Placental pericyte (primary cell): ENCODE data around the gene CARD16. TPM values are rescaled to one million over a fixed set of nuclear protein-coding genes. Genes with fewer than 3 reads are reported as not detected.

Experiments used
- total RNA-seq: library from RNA; depleted of rRNA; stranded (reverse); fragments of >200 nt; gene quantifications from 2 replicates; pipeline ENCODE4 v1.2.3, GENCODE V29; 2012

CARD16 gene
- total RNA-seq, result 25.9 and 29.8 TPM in 2 replicates

DNA sequence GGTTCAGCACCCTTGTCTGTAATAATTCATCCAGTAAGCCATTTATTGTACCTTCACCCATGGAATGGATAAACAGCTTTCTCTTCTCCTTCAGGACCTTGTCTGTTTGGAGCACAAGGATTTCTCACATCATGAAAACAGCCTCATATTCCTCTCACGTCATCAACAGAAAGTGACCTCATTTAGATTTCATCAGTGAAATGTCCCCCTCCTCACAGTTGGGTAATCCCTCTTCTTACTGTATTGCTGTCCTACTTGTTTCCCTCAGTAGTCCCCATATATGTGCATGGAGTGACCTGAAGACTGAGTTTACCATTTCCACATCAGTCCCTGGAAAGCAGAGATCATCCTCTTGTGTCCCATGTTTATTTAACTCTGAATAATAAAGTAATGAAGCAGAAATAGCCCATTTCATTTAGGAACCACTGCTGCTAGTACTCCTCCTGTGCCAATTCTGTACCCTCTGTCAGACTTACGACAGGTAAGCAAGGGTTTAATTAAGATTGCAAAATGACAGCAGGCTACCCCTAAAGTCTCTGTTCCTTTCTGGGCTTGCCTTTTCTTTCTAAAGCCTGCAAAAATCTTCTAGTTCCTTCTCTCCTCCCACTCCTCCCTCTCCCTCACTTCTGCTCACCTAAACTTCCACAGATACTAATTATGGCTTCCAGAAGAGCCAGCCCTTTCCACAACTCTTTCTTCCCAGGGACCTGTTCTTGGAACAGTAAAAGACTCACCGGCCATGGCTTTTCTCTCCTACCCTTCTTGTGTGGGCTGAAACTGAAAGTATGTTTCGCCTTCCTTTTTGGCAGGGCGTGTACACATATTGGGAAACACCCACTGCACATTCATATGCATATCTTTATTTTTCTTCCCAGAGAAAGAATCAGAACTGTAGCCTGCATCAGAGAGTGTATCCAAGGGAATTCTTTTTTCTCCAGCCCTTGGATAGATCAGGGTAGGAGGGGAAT, at the start of gene CARD16:
TSS of gene CARD16 (minus strand) at position 779 of the 968 bp plus-strand sequence. CDS start at position 741, 38 bp downstream.

DNA sequence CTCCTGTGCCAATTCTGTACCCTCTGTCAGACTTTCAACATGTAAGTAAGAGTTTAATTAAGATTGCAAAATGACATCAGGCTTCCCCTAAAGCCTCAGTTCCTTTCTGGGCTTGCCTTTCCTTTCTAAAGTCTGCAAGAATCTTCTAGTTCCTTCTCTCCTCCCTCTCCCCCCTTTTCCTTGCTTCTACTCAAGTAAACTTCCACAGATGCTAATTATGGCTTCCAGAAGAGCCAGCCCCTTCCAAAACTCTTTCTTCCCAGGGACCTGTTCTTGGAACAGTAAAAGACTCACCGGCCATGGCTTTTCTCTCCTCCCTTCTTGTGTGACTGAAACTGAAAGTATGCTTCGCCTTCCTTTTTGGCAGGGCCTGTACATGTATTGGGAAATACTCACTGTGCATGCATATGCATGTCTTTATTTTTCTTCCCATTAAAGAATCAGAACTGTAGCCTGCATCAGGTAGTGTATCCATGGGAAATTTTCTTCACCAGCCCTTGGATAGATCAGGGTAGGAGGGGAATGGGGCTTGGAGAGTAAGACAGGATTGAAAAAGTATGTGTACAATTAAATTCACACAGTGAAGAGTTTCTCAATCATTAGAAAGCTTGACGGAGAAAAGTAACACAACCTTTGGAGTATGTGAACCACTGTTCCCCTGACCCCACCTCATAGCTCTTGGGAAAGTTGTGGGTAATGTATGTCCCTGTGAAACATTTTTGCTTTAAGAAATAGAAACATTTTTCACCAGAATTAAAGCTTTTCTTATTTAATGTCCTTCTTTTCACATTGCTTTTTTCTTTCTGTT, 10.1 kb downstream of the CARD16 start, which contains the start of gene CASP1:
TSS of gene CASP1 (minus strand) at position 332 of the 808 bp plus-strand sequence. CDS start at position 301, 31 bp downstream.

DNA sequence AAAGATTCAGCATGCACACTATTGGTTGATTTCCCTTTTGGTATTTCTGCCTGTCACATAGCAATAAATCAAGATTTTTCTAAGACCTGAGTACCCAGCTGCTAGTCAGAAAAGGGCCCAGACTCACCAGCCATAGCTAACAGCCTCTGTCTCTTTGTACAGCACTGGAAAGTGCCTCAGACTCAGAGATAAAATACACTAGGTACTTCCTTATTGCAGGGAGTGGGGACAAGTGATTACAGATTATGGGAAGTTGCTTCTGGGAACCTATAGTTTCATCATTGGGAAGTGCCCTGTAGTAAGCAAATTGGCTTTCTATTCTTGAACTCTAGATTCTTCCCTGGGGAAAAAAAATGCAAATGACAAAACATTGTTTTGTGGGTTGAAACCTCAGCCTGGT, 22.1 kb downstream of the CARD16 start, which contains the start of gene CASP5:
TSS of gene CASP5 (minus strand) at position 166 of the 400 bp plus-strand sequence. CDS start at position 134, 32 bp downstream.

Other genes with a start within 250 kb of the CARD16 start
- gene CASP12, start 146.9 kb downstream of the CARD16 start, total RNA-seq, result 0.29 TPM in 1 of 2 replicates, not detected in the other
- gene CASP4, start 76.8 kb downstream of the CARD16 start, total RNA-seq, result 158 and 269 TPM in 2 replicates
- 1.5 TPM in 1 of 2 replicates, not detected in the other for gene CASP5, start 22.2 kb downstream of the CARD16 start, total RNA-seq
- gene CASP1, start 10.2 kb downstream of the CARD16 start, total RNA-seq, result 25.3 and 32.0 TPM in 2 replicates
- 10.7 and 11.2 TPM in 2 replicates for gene CARD18, start 94.4 kb upstream of the CARD16 start, total RNA-seq